ENCODE measurements around the gene TMEM132A. TPM values are rescaled to one million over a fixed set of nuclear protein-coding genes. Genes with fewer than 3 reads are reported as not detected.

The TMEM132A gene
- total RNA-seq, 1 experiment from 2014 or later: 140 TPM

DNA sequence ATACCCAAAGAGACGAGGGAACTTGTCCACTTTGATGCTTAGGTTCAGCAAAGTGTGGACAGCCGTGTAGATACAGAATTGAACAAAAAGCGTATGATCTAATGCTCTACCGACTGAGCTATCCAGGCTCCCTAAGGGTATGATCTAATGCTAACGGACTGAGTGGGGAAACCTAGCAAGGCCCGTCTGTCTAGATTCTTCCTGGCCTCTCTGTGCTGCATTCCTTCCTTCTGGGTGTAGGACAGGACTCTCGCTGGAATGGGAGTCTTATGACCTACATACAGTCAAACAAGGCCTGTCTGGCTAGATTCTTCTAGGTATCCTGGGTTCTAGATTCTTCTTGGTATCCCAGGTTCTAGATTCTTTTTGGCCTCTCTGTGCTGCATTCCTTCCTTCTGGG, 36.1 kb downstream of the TMEM132A start:
- CTCF ChIA-PET: no interaction called here
- no peak for DNase-seq (ENCODE audit: low spot score)
- Histone ChIP-seq H3K27me3 (replicated peaks; ENCODE audit: insufficient read depth, low read depth, low read length, poor library complexity) (peaks cover 6% of the 10 kb centered on the region), H3K36me3 (ENCODE audit: insufficient read depth, low read length, poor library complexity, severe bottlenecking) (no peaks in the 10 kb centered on the region), H3K27ac (ENCODE audit: low read depth, low read length, poor library complexity, severe bottlenecking) (no peak overlapping the region), H3K4me1 (ENCODE audit: insufficient read depth, low read length, poor library complexity, severe bottlenecking) (no peaks in the 10 kb centered on the region), H3K9me3 (ENCODE audit: low read depth, low read length, poor library complexity, severe bottlenecking) (no peaks in the 10 kb centered on the region), H3K4me3 (ENCODE audit: low read depth, low read length, poor library complexity, severe bottlenecking) (no peak overlapping the region)
- BruUV-seq (replicated peaks): no TSS peak
- intact Hi-C loops (cut with micrococcal nuclease; ENCODE audit: unreplicated experiment): no loop called here
- TF ChIP-seq EZH2 (IDR thresholded peaks at IDR 0.05; ENCODE audit: borderline replicate concordance, low read depth, low read length, poor library complexity, severe bottlenecking): no peak
- TF ChIP-seq, protein P1, sequence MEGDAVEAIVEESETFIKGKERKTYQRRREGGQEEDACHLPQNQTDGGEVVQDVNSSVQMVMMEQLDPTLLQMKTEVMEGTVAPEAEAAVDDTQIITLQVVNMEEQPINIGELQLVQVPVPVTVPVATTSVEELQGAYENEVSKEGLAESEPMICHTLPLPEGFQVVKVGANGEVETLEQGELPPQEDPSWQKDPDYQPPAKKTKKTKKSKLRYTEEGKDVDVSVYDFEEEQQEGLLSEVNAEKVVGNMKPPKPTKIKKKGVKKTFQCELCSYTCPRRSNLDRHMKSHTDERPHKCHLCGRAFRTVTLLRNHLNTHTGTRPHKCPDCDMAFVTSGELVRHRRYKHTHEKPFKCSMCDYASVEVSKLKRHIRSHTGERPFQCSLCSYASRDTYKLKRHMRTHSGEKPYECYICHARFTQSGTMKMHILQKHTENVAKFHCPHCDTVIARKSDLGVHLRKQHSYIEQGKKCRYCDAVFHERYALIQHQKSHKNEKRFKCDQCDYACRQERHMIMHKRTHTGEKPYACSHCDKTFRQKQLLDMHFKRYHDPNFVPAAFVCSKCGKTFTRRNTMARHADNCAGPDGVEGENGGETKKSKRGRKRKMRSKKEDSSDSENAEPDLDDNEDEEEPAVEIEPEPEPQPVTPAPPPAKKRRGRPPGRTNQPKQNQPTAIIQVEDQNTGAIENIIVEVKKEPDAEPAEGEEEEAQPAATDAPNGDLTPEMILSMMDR (conservative IDR thresholded peaks at IDR 0.05; ENCODE audit: low read depth, low read length): no peak
- POLR2A ChIA-PET (ENCODE audit: low non-redundant PET): no interaction called here

DNA sequence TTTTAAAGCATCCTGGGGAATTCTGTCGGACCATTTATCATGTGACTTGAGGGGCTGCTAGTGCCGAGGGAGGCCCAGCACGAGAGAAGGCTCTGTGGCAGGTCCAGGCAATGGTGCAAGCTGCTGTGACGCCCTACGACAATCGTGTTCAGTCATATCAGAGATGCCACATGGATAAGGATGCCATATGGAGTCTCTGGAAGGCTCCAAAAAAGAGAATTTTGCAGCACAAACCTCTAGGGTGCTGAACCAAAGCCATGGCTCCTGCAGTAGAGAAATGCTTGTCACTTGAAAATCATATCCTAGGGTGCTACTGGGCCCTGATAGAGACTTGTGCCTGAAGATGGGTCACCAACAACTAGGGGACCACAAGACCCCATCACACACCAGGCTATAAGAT, 40.5 kb downstream of the TMEM132A start:
- DNase-seq (ENCODE audit: low spot score): no peak
- H3K27ac ChIP-seq (ENCODE audit: low read depth, low read length, poor library complexity, severe bottlenecking): no peak overlapping the region
- H3K4me1 ChIP-seq (ENCODE audit: insufficient read depth, low read length, poor library complexity, severe bottlenecking): no peaks in the 10 kb centered on the region
- CTCF ChIA-PET: no interaction called here
- peaks cover 5% of the 10 kb centered on the region for H3K9me3 ChIP-seq (ENCODE audit: low read depth, low read length, poor library complexity, severe bottlenecking)
- POLR2A ChIA-PET (ENCODE audit: low non-redundant PET): no interaction called here
- H3K36me3 ChIP-seq (ENCODE audit: insufficient read depth, low read length, poor library complexity, severe bottlenecking): no peaks in the 10 kb centered on the region
- peaks cover 6% of the 10 kb centered on the region for H3K27me3 ChIP-seq (replicated peaks; ENCODE audit: insufficient read depth, low read depth, low read length, poor library complexity)
- intact Hi-C loops (cut with micrococcal nuclease; ENCODE audit: unreplicated experiment): no loop called here
- TF ChIP-seq, protein P1 (conservative IDR thresholded peaks at IDR 0.05; ENCODE audit: low read depth, low read length): no peak
- TF ChIP-seq EZH2 (IDR thresholded peaks at IDR 0.05; ENCODE audit: borderline replicate concordance, low read depth, low read length, poor library complexity, severe bottlenecking): no peak
- no TSS peak for BruUV-seq (replicated peaks)
- H3K4me3 ChIP-seq (ENCODE audit: low read depth, low read length, poor library complexity, severe bottlenecking): no peak overlapping the region

DNA sequence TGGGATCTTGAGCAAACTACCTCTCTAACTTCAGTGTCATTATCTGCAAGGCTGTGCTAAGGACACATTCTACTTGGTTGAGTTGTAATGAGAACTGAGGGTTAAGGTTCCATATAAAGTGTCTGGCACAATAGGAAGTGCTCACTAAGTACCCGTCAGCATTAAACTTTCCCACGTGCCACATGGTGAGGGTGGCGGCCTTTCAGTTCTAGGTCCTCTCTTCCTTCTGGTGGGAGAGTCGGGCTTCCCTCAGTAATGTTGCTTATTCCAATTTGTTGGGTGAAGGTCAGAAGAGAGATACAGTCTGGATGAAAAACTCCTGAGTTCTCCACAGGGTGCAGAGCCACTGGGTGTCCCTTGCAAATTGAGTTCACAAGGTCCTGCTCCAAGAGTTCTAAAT, 42.6 kb downstream of the TMEM132A start:
- Histone ChIP-seq H3K9me3 (ENCODE audit: low read depth, low read length, poor library complexity, severe bottlenecking) (peaks cover 5% of the 10 kb centered on the region), H3K27ac (ENCODE audit: low read depth, low read length, poor library complexity, severe bottlenecking) (no peak overlapping the region), H3K36me3 (ENCODE audit: insufficient read depth, low read length, poor library complexity, severe bottlenecking) (no peaks in the 10 kb centered on the region), H3K4me1 (ENCODE audit: insufficient read depth, low read length, poor library complexity, severe bottlenecking) (no peaks in the 10 kb centered on the region), H3K27me3 (replicated peaks; ENCODE audit: insufficient read depth, low read depth, low read length, poor library complexity) (peaks cover 6% of the 10 kb centered on the region), H3K4me3 (ENCODE audit: low read depth, low read length, poor library complexity, severe bottlenecking) (no peak overlapping the region)
- no peak for TF ChIP-seq EZH2 (IDR thresholded peaks at IDR 0.05; ENCODE audit: borderline replicate concordance, low read depth, low read length, poor library complexity, severe bottlenecking)
- TF ChIP-seq, protein P1 (conservative IDR thresholded peaks at IDR 0.05; ENCODE audit: low read depth, low read length): no peak
- ChIA-PET CTCF (no interaction called here), POLR2A (ENCODE audit: low non-redundant PET) (no interaction called here)
- no TSS peak for BruUV-seq (replicated peaks)
- intact Hi-C loops (cut with micrococcal nuclease; ENCODE audit: unreplicated experiment): no loop called here
- no peak for DNase-seq (ENCODE audit: low spot score)
